Duodenal mucosa (tissue), 2 donors: ENCODE results near the gene CDKN2B.
"Not testable (repeated sequence)": the region's sequence is repeated elsewhere in the genome, so short reads cannot be mapped to it uniquely, and the experiment has no call there.

Experiments used
- H3K27ac ChIP-seq: one replicate; pipeline ENCODE4 v1.7.0; 2013; ENCODE audit warnings: low read depth, low read length
- H3K27me3 ChIP-seq, 2 donors: one replicate each; pipeline ENCODE4 v1.7.0; 2013; ENCODE audit warnings: low read length in 2 of 2, control low read depth in 1 of 2; ENCODE audit not compliant: insufficient read depth in 2 of 2, control insufficient read depth in 1 of 2
- H3K36me3 ChIP-seq, 2 donors: one replicate each; pipeline ENCODE4 v1.7.0; 2013; ENCODE audit warnings: low read length in 2 of 2, control low read depth in 1 of 2; ENCODE audit not compliant: insufficient read depth in 2 of 2, control insufficient read depth in 1 of 2
- H3K4me1 ChIP-seq, 2 donors: one replicate each; pipeline ENCODE4 v1.7.0; 2013; ENCODE audit warnings: low read length in 2 of 2, control low read depth in 1 of 2; ENCODE audit not compliant: insufficient read depth in 2 of 2, control insufficient read depth in 1 of 2
- H3K4me3 ChIP-seq, 2 donors: one replicate each; pipeline ENCODE4 v1.7.0; 2013; ENCODE audit warnings: low read length in 2 of 2, low read depth in 1 of 2
- H3K9ac ChIP-seq, 2 donors: one replicate each; pipeline ENCODE4 v1.7.0; 2013; ENCODE audit warnings: low read length in 2 of 2, low read depth in 1 of 2
- H3K9me3 ChIP-seq, 2 donors: one replicate each; pipeline ENCODE4 v1.7.0; 2013; ENCODE audit warnings: low read length in 2 of 2, control low read depth in 1 of 2; ENCODE audit not compliant: control insufficient read depth in 1 of 2

CDKN2B gene

GRCh38 chr9:22008717-22009505, at the start of gene CDKN2B:
CDKN2B (minus strand) TSS chr9:22009305; CDS start chr9:22008953, 352 bp downstream.
- Histone ChIP-seq H3K27me3 (peaks cover 16 to 31% of the 10 kb centered on the region in 2 donors), H3K4me1 (peaks cover 13 to 19% of the 10 kb centered on the region in 2 donors), H3K9ac (peak within 1 kb of the TSS; percentile 79 to 89), H3K27ac (peak within 1 kb of the TSS; percentile 82), H3K9me3 (no peaks in the 10 kb centered on the region), H3K36me3 (peaks cover 0 to 6% of the 10 kb centered on the region in 2 donors), H3K4me3 (peak within 1 kb of the TSS; percentile 93 to 97)

GRCh38 chr9:22057972-22058371, 48.9 kb upstream of the CDKN2B start:
- H3K9ac ChIP-seq, H3K4me3 ChIP-seq, H3K36me3 ChIP-seq, H3K9me3 ChIP-seq, H3K27me3 ChIP-seq, H3K27ac ChIP-seq, H3K4me1 ChIP-seq: not testable (repeated sequence)

GRCh38 chr9:22056402-22056801, 47.3 kb upstream of the CDKN2B start:
- Histone ChIP-seq H3K27me3 (no peaks in the 10 kb centered on the region), H3K36me3 (no peaks in the 10 kb centered on the region), H3K4me3 (no peak overlapping the region), H3K9ac (no peak overlapping the region), H3K9me3 (no peaks in the 10 kb centered on the region), H3K27ac (no peak overlapping the region), H3K4me1 (no peaks in the 10 kb centered on the region)

- no peaks in the 10 kb centered on the region for H3K27me3 ChIP-seq
- H3K36me3 ChIP-seq: no peaks in the 10 kb centered on the region
- no peaks in the 10 kb centered on the region for H3K9me3 ChIP-seq
- no peak overlapping the region for H3K9ac ChIP-seq
- no peak overlapping the region for H3K4me3 ChIP-seq
- no peak overlapping the region for H3K27ac ChIP-seq
- no peaks in the 10 kb centered on the region for H3K4me1 ChIP-seq
Measured at GRCh38 chr9:22055090-22055489, 46.0 kb upstream of the CDKN2B start.

- Histone ChIP-seq H3K4me3 (no peak overlapping the region), H3K27me3 (no peaks in the 10 kb centered on the region), H3K36me3 (no peaks in the 10 kb centered on the region), H3K4me1 (no peaks in the 10 kb centered on the region), H3K9me3 (no peaks in the 10 kb centered on the region), H3K9ac (no peak overlapping the region), H3K27ac (no peak overlapping the region)
Measured at GRCh38 chr9:22054529-22054928, 45.4 kb upstream of the CDKN2B start.

GRCh38 chr9:22054076-22054475, 45.0 kb upstream of the CDKN2B start:
- Histone ChIP-seq H3K4me3 (no peak overlapping the region), H3K4me1 (no peaks in the 10 kb centered on the region), H3K9ac (no peak overlapping the region), H3K27ac (no peak overlapping the region), H3K27me3 (no peaks in the 10 kb centered on the region), H3K36me3 (no peaks in the 10 kb centered on the region), H3K9me3 (no peaks in the 10 kb centered on the region)

- no peaks in the 10 kb centered on the region for H3K9me3 ChIP-seq
- H3K27ac ChIP-seq: no peak overlapping the region
- H3K4me3 ChIP-seq: no peak overlapping the region
- no peaks in the 10 kb centered on the region for H3K27me3 ChIP-seq
- no peaks in the 10 kb centered on the region for H3K36me3 ChIP-seq
- no peaks in the 10 kb centered on the region for H3K4me1 ChIP-seq
- no peak overlapping the region for H3K9ac ChIP-seq
Measured at GRCh38 chr9:22053178-22053577, 44.1 kb upstream of the CDKN2B start.

GRCh38 chr9:22052376-22052945, 43.4 kb upstream of the CDKN2B start:
- no peak overlapping the region for H3K9ac ChIP-seq
- H3K9me3 ChIP-seq: no peaks in the 10 kb centered on the region
- no peaks in the 10 kb centered on the region for H3K4me1 ChIP-seq
- H3K27me3 ChIP-seq: no peaks in the 10 kb centered on the region
- no peak overlapping the region for H3K27ac ChIP-seq
- H3K4me3 ChIP-seq: no peak overlapping the region
- no peaks in the 10 kb centered on the region for H3K36me3 ChIP-seq

GRCh38 chr9:22050924-22051323, 41.8 kb upstream of the CDKN2B start:
- no peaks in the 10 kb centered on the region for H3K27me3 ChIP-seq
- H3K9me3 ChIP-seq: no peaks in the 10 kb centered on the region

GRCh38 chr9:22049411-22049810, 40.3 kb upstream of the CDKN2B start:
- Histone ChIP-seq H3K4me3 (no peak overlapping the region), H3K36me3 (no peaks in the 10 kb centered on the region), H3K9me3 (no peaks in the 10 kb centered on the region), H3K9ac (no peak overlapping the region), H3K27ac (no peak overlapping the region), H3K4me1 (peaks cover 11 to 13% of the 10 kb centered on the region in 2 donors), H3K27me3 (no peaks in the 10 kb centered on the region)

More at GRCh38 chr9:22050924-22051323, 41.8 kb upstream of the CDKN2B start:
- no peak overlapping the region for H3K9ac ChIP-seq
- H3K27ac ChIP-seq: no peak overlapping the region
- H3K36me3 ChIP-seq: no peaks in the 10 kb centered on the region
- H3K4me1 ChIP-seq: peaks cover 11 to 12% of the 10 kb centered on the region in 2 donors
- H3K4me3 ChIP-seq: no peak overlapping the region
